Measurements from ENCODE around the gene ST8SIA1. TPM values are rescaled to one million over a fixed set of nuclear protein-coding genes. Genes with fewer than 3 reads are reported as not detected.

ST8SIA1 gene
- total RNA-seq, 1 experiment from 2014 or later = not detected

- Histone ChIP-seq H3K4me2 (ENCODE audit: low read length) (no peak overlapping the region), H3K9me3 (ENCODE audit: control insufficient read depth in 1 of 2, insufficient read depth in 1 of 2, low read depth in 1 of 2, low read length in 2 of 2) (no peaks in the 10 kb centered on the region), H3K27ac (ENCODE audit: low read depth, low read length) (no peak overlapping the region), H3K9ac (ENCODE audit: low read length) (no peak overlapping the region), H3K79me2 (ENCODE audit: insufficient read depth, low read length) (no peaks in the 10 kb centered on the region), H3K36me3 (ENCODE audit: control insufficient read depth in 1 of 2, insufficient read depth in 2 of 2, low read length in 2 of 2) (no peaks in the 10 kb centered on the region), H3K4me3 (replicated peaks in 1 of 2; ENCODE audit: low read depth in 1 of 2, low read length in 2 of 2) (no peak overlapping the region), H2AFZ (ENCODE audit: low read depth, low read length, poor library complexity, severe bottlenecking) (no peak overlapping the region), H3K27me3 (ENCODE audit: insufficient read depth, low read length) (no peaks in the 10 kb centered on the region), H4K20me1 (ENCODE audit: insufficient read depth) (no peaks in the 10 kb centered on the region), H3K4me1 (ENCODE audit: control insufficient read depth in 1 of 2, insufficient read depth in 2 of 2, low read length in 2 of 2) (no peaks in the 10 kb centered on the region), H3K9me2 (ENCODE audit: insufficient read depth) (no peaks in the 10 kb centered on the region)
- RAD21 ChIA-PET (ENCODE audit: low non-redundant PET in 1 of 2, low total read pairs in 2 of 2, uncharacterized antibody in 2 of 2, unreplicated experiment in 2 of 2) = no interaction called here
- BruUV-seq (replicated peaks) = no TSS peak
- DNase-seq (ENCODE audit: low read depth, low spot score) (no peak), ATAC-seq (no peak)
- intact Hi-C loops (cut with micrococcal nuclease) = no loop called here
- POLR2A ChIA-PET = no interaction called here
- CTCF ChIA-PET = interaction anchor here (0.9 kb wide), 1 partner anchor 653 kb away, joined by 4 read pairs; no protein-coding TSS in a partner anchor
- no peak for TF ChIP-seq CTCF (IDR thresholded peaks at IDR 0.05 in 2 of 3, conservative IDR thresholded peaks at IDR 0.05 in 1 of 3; ENCODE audit: borderline replicate concordance in 1 of 3, insufficient read depth in 1 of 3, low read depth in 2 of 3, low read length in 2 of 3)
- TF ChIP-seq RAD21 (IDR thresholded peaks at IDR 0.05; ENCODE audit: low read depth) = no peak
- TF ChIP-seq SIN3A (IDR thresholded peaks at IDR 0.05; ENCODE audit: low read depth) = no peak
- TF ChIP-seq REST (IDR thresholded peaks at IDR 0.05; ENCODE audit: low read depth) = no peak
- TF ChIP-seq ATF3 (IDR thresholded peaks at IDR 0.05) = no peak
- TF ChIP-seq ZBTB33 (IDR thresholded peaks at IDR 0.05; ENCODE audit: extremely low read depth, insufficient replicate concordance, low read length) = no peak
- TF ChIP-seq MAX (IDR thresholded peaks at IDR 0.05) = no peak
- no peak for TF ChIP-seq ZNF274 (IDR thresholded peaks at IDR 0.05; ENCODE audit: low read depth, low read length)
- no peak for TF ChIP-seq YY1 (IDR thresholded peaks at IDR 0.05; ENCODE audit: extremely low read depth, insufficient replicate concordance, low read depth, low read length)
- no peak for TF ChIP-seq CBX3 (IDR thresholded peaks at IDR 0.05; ENCODE audit: low read depth)
- TF ChIP-seq TCF7L2 (IDR thresholded peaks at IDR 0.05; ENCODE audit: borderline replicate concordance, extremely low read depth, insufficient read depth, insufficient read length) = no peak
Measured at GRCh38 chr12:22350886-22351285, 16.4 kb upstream of the ST8SIA1 start.
